Stimulated activated CD8-positive, alpha-beta memory T cell treated with anti-CD3 and anti-CD28 coated beads, Interleukin-4, amount 100 ng/mL, for 4 hours (primary cell): ENCODE measurements around the gene CXCL12.

ENCODE experiments used
- DNase-seq, 2 donors: peaks; one replicate each; pipeline ENCODE4 v3.0.0-alpha.2; 2020; ENCODE audit warnings: low read depth in 2 of 2, low spot score in 1 of 2

CXCL12 gene

DNA sequence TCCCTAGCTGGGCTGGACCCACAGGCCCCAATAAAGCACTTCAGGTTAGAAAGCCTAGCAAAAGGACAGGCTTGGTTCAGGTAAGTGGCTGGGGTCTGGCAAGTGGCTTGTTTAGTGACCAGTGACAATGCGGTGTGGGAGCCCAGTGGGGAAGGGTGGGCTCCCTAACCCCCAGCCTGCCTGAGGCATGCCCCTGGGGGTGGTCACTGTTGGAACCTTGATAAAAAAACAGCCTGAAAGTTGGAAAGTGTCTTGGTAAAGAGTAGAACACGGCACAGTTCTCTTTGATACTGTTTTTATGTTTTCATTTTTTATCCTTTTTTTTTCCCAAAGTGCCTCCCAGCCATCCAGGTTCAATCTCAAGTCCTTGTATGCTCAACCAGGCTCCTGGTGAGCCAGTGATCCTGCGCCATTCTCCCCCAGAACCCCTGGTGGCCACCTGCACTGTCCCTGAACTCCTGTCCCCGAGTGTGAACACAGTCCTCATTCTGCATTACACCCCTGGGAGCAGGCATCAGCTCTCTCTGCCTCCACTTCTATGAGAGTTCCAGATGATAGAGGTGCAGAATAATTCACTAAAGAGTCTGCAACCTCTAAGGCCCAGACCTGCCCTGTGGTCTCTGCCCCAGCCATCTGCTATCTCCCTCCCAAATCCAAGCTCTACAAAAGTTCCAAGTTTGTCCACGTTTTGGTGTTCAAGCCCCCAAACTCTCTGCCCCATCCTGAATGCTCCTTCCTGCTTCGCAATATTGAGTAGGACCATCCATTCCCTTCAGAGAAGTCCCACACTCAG lies 15.0 kb upstream of the CXCL12 start:
- no peak for DNase-seq

DNA sequence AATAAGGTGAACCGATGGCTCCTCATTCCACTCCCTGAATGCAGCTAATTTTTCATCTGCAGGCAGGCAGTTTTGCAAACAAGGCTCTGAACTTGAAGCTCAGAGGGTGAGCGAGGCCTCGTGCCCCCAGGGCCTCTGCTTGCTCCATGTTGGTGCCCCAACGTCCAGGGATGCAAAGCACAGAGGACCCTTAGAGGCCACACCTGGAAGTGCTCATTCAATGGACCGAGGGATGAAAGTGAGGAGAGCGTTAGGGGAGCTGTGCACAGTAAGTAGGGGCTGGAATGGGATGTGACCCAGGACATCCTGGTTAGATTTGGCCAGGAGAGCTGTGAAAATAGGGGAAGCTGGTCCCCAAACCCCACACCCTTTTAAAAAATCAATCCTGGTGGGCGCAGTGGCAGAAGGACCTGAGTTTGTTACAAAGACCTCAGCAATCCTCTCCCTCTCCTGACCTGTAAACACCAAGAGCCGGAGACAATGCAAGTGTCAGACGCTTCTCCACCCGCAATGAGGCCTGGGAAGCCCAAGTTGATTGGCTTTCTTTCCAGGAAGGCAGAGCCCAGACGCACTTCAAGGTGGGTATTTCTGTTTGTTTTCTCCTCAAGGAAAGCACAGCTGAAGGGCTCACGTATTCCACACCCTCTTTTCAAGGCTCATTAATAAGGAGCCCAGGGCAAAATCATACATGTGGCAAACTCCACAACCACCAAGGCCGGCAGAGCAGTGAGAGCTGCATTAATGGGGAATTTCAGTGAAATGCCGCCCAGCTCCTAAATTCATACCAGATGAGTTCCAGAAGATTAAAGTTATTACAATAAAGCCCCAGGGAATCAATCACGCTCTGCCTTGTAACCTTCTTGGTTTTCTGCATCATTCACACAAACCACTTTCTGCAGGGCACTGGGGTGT lies 14.1 kb upstream of the CXCL12 start:
- DNase-seq: no peak

DNA sequence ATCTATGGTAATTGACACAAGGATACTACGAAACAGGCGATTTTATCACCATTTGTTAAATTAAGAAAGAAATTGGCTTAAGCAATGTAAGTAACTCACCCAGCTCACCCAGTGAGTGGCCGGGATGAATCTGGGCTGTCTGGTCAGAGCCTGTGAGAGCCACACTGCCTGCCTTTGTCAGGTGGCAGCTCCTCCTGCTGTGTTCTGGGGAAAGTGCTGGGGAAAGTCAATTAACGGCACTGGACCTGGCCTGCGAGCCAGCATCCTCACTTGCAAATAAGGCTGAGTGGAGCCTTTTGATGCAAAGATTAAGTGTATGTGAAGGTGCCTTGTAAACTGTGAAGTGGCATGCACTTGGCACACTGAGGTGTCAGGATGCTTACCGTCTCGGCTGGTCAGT lies 13.4 kb upstream of the CXCL12 start:
- no peak for DNase-seq

DNA sequence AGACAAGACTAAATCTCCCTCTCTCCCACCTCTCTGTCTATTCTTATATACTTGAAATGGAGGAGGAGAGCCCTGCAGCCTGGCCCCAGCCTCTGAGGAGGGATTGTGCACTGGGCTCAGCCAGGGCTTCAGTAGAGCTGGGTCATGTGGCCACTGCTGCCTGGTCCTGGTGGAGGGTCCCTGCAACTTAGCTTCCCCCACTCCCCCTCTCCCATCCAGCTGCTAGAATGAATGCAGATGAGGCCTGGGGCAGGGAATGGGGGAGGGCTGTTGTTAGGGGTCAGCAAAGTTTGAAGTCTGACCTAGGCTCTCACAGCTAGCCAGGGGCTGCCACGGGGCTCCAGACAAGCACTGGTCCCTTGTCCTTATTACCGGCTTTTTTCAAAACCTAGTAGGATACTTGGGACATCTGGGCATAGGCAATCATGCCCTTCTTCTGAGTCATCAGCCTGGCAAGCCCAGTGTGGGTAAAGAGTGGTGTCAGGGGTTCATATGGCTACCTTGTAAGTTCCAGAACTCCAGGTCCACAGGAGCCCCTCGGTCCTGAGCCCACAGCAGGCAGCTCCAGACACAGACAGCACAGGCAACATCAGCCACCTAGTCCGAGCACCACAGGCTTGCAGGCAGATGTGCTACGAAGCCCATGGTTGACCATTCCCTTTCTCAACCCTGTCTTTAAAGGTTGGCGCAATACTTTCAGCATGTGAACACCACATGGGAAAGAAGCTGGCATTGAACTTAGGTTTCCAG lies 12.8 kb upstream of the CXCL12 start:
- no peak for DNase-seq

DNA sequence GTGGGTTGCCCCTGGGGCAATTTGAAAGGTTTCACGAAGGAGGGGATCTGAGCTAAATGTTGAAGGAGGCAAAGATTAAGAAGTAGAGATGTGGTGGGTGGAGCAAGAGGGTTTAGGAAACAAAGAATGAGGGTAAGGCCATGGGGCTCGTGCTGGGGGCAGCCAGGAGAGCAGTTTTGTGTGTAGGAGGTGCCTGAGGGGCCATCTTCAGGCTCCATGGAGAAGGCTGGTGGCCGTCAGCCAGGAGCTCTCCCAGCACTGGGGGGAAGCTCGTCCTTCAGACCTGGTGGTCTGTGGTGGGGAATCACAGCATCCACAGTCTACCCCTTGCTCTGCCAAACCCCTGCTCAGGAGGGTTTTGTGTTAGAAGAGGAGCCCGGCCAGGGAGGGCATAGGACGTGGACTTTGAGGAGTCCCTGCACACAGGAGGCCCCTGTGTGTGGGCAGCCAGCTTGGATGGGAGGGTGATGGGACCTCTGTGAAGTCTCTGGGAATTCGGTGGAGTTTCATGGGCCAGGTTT lies 11.8 kb upstream of the CXCL12 start:
- DNase-seq: no peak

DNA sequence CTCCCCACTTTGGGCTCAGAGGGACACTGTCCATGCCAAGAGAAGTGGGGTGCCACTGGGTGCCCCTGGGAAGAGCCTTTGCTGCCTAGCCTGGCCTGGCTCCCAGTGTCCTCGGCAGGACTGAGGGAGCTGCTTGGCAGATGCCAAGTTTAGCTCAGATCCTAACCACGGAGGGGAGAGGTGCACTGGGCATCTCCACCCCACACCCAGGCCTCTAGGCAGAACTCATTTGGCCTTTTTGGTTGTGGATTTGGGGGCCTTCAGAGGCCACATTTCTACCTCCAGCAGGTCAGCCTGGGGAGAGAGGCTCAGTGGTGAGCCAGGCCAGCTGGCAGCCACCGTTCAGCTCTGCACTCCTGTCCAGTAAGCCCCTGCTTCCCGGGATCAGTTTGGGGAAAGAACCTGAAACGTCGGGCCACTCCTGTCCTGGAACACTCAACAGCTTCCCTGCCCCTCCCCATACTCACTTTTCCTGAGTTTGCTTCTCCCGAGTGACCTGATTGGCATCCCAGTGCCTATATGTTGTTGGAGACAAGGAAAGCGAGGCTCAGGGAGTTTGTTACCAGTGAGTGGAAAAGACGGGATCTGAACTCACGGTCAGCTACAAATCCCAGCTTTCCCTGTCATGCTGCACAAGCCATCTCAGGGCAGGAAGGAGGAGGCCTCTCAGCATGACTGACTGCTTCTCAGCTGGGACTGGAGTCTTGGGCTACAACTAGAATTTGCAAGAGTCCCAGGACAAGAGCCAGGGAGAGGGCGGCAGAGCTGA lies 11.2 kb upstream of the CXCL12 start:
- no peak for DNase-seq

DNA sequence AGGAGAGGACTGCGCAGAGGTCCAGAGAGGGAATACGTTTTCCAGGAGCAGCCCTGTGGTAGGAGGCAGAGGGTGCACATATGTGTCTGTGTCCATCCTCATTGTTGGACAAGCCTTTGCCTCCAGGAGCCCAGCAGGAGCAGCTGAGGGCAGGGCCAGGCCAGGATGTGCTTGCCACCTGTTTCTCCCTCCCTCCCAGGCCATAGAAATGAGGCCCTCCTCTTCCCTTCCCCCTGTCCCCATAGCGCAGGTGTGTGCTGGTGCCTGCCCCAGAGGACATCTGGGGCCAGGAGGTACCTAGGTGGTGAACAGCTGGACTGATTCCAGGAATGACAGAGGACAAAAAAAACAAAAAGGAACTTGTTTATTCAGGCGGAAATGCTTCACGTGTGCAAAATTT lies 10.5 kb upstream of the CXCL12 start:
- DNase-seq: no peak

DNA sequence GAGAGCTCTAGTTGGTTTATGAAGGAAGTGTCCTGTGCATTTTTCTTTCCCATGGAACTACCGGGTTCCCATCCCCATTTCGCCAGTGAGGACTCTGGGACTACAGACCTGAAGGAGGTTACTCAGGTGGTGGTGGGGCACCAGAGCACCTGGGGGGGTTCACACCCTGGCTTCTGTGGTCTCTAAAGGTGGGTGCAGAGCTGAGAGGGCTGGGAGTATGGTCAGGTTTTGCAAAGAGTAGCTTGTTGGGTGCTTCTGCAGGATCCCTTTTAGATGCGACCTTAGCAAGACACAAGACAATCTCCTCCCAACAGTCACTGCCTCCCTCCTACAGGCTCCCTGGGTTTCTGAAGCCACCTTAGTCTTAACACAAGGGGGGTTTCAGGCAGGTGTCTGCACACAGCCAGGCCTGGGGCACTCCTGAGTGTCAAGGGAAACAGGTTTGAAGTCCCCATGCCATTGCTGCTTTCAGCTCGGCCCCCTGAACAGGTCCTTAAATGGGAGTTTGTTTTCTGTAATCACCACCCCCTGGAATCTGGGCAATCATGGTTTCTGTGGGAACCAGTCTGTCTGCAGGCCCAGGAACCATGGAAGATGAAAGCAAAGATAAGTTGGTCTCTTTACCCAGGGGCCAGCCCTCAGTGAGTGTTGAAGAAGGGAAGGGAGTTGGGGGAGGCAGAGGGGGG lies 9.9 kb upstream of the CXCL12 start:
- no peak for DNase-seq

DNA sequence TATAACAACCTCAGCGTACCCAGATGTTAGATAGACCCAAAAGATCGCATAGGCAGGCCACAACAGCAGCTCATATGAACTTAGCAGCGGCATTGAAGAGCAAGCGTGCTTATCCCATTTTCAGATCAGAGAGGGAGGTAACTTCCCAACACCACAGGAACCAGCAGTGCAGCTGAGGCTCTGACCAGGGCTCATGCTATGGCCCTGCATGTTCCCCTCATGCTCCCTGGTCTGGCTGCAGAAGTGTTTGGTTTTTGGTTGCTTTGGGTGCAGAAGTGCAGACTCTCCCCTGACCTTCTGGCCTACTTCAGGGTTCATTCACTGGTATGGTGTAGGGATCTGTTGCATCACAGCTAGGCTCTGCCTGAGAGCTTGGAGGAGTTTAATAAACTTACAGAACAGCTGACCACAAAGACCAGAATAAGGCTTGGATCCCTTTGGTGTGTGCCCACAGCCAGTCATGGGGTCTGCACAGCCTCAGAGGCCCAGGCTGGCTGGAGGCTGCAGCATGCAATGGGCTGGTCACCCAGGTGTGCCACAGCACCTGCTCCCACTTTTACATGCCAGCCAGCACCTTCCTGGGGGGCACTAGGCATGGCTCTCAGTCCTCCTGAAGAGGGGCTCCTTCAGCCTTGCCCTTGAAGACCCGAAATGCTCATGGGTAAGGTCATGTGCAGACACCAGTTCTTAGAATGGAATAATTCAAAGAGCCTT lies 9.1 kb upstream of the CXCL12 start:
- DNase-seq: no peak

DNA sequence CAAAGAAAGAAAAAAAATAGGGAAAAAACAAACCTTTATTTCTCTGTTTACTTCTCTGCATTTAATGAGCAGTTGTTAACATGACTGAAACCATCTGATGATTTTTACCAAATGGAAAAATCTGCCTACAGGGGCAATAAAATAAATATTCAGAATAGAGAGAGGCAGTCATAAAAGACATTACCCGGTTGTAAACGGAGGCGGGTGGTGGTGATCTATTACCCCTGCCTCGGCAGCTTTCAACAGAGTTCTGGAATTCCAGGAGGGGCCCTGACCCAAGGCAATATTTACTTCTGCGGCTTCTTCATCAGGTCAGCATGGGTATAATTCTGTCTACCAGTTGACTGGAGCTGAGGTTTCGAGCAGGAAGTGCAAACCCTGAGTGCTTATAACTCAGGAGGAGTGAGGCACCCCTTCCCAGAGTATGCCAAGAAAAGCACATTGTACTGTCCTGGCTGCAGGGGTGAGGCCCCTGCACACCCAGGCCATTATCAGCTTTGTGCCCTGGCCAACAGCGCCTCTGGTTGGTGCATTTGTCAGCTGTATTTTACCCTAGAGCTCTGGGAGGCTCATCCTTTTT lies 8.2 kb upstream of the CXCL12 start:
- no peak for DNase-seq

DNA sequence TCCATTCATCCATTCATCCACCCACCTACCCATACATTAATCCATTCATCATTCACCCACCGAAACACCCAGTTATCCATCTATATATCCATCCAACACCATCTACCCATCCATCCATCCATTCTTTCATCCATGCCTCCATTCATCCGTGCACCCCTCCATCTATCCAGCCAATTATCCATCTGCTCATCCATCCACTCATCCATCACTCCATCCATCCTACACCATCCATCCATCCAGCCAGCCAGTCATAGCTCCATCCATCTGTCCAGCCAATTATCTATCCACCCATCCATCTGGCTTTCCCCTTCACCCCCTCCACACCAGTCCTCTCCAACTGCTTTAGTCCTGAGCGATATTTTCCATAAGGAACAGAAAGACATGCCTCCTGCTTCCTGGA lies 7.5 kb upstream of the CXCL12 start:
- DNase-seq: no peak

DNA sequence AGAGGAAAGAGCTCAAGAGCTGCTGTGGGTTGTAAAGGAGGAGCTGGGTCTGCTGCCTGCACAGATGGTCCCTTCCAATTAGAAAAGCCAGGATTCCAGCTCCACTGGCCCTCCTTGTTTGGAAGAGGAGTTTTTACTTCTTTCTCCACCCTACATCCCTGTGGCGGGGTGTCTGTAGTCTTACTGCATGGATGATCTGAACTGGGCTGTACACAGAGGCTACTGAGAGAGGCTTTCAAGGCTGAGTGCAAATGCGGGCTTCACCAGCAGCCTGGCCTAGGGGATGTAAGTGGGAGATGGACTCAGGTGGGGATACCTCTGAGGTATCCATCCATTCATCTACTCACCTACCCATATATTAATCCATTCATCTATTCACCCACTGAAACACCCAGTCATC lies 7.1 kb upstream of the CXCL12 start:
- no peak for DNase-seq

DNA sequence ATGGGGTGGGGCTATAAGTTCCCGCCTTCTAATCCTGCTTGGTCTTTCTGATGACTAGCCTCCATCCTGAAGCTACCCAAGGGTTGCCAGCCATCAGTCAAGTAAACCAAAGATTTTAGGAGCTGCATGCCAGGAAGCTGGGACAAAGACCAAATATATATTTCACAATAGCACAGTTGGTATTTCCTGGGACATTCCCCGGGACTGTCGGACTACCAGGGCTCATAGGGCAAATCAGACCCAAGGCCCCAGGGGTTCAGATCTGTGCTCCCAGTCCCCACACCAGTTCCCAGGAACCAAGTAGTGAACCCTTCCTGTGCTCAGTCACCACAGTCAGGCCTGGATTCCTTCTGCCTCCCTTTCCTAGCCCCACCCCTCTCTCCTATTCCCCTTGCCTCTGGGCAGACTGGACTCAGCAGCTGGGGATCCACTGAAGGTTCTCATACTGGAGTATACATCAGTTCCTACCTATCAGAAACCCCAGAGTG lies 5.7 kb upstream of the CXCL12 start:
- DNase-seq: no peak

DNA sequence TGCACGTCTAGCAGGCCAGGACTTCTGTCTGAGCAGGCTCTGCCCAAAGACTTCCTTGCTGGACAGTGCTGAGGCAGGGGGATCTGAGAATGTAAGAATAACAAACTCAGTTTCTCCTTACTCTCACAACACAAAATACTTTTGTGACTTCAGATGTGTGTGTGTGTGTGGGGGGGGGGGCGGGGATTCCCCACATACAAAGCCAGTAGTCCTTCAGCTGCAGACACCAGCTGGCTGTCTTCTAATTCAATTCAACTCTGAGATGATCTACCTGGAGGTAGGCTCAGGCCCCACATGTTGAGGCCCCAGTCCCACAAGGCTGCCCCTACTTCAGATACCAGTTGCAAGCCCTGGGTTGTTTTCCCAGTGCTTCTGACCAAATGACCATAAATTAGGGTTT lies 4.7 kb upstream of the CXCL12 start:
- DNase-seq: no peak

DNA sequence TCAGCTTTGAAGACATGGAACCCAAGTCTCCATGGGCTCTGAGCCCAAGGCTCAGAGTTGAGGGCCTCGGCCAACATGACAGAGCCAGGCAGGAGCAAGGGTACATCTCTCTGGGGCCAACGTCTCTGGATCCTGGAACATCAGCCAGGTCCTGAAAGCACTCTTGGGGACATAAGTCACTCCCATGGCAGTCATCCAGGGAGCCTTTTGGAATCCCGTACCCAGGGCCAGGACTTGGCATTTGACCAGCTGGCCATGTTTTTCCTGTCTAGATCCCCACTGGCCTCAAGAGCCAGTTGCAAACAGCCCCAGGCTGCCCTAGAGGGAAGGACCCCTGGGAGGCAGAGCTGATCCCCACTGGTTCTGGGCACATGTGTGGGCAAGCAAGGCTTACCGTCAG lies 4.3 kb upstream of the CXCL12 start:
- DNase-seq: no peak

DNA sequence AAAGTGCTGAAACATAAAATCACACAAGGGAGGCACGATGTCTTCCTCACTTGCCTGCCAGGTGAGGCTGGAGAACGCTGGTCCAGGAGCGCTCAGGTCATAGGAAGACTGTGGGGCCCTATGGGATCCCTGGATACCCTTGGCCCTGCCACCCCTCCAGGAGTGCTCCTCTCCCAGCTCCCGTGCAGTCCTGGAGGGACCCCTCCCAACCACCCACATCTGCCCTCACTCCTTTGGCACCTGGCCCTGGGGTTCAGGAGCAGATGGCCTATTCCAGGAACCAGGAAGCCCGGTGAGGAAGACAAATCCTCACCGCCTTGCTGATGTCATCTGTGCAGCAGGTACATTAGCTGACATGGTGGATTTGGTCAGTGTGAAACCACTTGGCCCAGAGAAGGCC lies 3.7 kb upstream of the CXCL12 start:
- DNase-seq: no peak

DNA sequence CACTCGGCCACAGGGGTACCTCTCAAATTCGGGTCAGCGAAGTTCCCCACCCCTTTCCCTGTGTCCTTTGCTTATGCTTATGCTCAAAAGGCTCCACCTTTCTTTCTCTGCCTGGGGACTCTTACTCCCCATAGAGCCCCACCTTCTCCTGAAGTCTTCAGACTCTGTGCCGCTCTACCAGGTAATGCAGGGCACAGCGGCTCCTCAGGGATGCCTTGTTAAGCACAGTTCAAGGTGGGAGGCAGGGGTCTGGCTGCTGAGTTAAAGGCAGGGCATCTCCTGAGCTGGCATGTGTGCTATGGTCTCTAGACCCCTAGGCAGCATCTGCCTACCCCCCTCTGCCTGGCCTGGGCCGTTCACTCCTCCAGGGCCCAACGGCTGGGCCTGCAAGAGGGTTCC lies 3.0 kb upstream of the CXCL12 start:
- DNase-seq: no peak

DNA sequence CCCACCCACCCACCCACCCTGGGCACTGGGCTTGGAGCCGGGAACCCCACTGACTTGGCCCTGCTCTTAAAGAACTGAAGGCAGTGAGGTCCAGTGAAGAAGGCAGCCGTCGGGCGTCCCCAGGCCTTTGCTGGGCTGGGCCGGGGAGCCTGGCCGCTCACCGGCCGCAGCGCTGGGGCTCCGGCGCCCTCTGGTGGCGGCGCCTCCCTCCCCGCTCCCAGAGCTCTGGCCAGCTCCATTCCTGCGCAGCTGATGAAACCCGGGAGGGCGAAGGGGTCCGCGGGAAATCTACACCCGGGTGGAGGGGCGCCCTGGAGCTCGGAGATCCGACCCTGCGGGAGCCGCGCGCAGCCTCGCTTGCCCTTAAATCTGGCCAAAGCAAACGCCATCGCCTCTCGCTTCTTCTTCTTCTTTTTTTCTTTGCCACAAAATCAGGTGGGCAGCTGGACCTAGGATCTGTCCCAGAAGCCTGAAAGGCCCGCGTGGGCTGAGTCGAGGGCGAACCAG lies 1.7 kb upstream of the CXCL12 start:
- no peak for DNase-seq
